GM21529 (cell line): Measurements from ENCODE around the gene TEX14.
"Not testable (repeated sequence)": the region's sequence is repeated elsewhere in the genome, so short reads cannot be mapped to it uniquely, and the experiment has no call there.

ENCODE experiments used
- ATAC-seq: cut with Tn5 transposase; IDR thresholded peaks from one replicate; pipeline ENCODE4 v1.9.1; 2021; ENCODE audit not compliant: unreplicated experiment

TEX14 gene

GRCh38 chr17:58611331-58611730 lies 80.5 kb downstream of the TEX14 start:
- ATAC-seq = no peak

GRCh38 chr17:58606934-58607333 lies 84.9 kb downstream of the TEX14 start:
- ATAC-seq = no peak

- no peak for ATAC-seq
These were observed 85.9 kb downstream of the TEX14 start for GRCh38 chr17:58605986-58606385.

GRCh38 chr17:58605470-58605869 lies 86.4 kb downstream of the TEX14 start:
- ATAC-seq = no peak

GRCh38 chr17:58601976-58602375 lies 89.9 kb downstream of the TEX14 start:
- ATAC-seq = no peak

- no peak for ATAC-seq
These were observed 94.5 kb downstream of the TEX14 start for GRCh38 chr17:58597371-58597770.

- no peak for ATAC-seq
These were observed 96.6 kb downstream of the TEX14 start for GRCh38 chr17:58595194-58595792.

GRCh38 chr17:58593123-58593522 lies 98.7 kb downstream of the TEX14 start:
- ATAC-seq = no peak

- no peak for ATAC-seq
These were observed 100.4 kb downstream of the TEX14 start for GRCh38 chr17:58591455-58591854.

- ATAC-seq = no peak
These were observed 101.5 kb downstream of the TEX14 start for GRCh38 chr17:58590377-58590776.

GRCh38 chr17:58587713-58588117 lies 104.1 kb downstream of the TEX14 start:
- ATAC-seq = peak; percentile 53

GRCh38 chr17:58586009-58586644 lies 105.7 kb downstream of the TEX14 start:
- ATAC-seq = no peak

- ATAC-seq = no peak
These were observed 106.3 kb downstream of the TEX14 start for GRCh38 chr17:58585554-58585953.

- no peak for ATAC-seq
These were observed 108.4 kb downstream of the TEX14 start for GRCh38 chr17:58583486-58583885.

- not testable (repeated sequence) for ATAC-seq
These were observed 109.1 kb downstream of the TEX14 start for GRCh38 chr17:58582718-58583117.

GRCh38 chr17:58580671-58581070 lies 111.2 kb downstream of the TEX14 start:
- no peak for ATAC-seq

GRCh38 chr17:58577696-58578095 lies 114.1 kb downstream of the TEX14 start:
- ATAC-seq = no peak

GRCh38 chr17:58576679-58577367 lies 115.0 kb downstream of the TEX14 start:
- no peak for ATAC-seq

GRCh38 chr17:58575511-58575910 lies 116.3 kb downstream of the TEX14 start:
- no peak for ATAC-seq

- no peak for ATAC-seq
These were observed 117.8 kb downstream of the TEX14 start for GRCh38 chr17:58574025-58574424.

- no peak for ATAC-seq
These were observed 119.0 kb downstream of the TEX14 start for GRCh38 chr17:58572846-58573245.

GRCh38 chr17:58570758-58571157 lies 121.1 kb downstream of the TEX14 start:
- ATAC-seq = no peak
